UCSD-AML1 (cell line): ENCODE data around the gene PIF1.

ENCODE experiments used
- DNase-seq: peaks from one replicate; lab custom pipeline; 2025; ENCODE audit not compliant: unreplicated experiment; lab: John Stamatoyannopoulos, UW

PIF1 gene

DNA sequence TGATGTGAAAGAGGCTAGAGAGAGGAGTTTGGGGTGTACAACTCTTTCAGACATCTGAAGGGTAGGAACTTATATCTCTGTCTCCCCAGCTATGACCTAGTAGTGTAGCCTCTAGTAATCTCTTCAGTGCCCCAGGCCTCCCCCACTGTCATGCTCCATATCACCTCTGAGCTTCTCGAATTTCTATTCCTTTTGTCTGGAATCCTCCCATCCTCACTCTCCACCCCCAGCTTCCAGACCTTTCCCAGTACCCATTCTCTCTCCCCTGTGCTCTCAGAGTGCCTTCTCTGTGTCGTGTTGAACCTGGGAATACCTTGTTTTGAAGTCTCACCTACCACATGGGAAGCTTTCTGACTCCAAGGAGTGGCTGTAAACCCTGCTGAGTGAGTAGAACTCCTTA is 46.4 kb downstream of the PIF1 start:
- no peak for DNase-seq

DNA sequence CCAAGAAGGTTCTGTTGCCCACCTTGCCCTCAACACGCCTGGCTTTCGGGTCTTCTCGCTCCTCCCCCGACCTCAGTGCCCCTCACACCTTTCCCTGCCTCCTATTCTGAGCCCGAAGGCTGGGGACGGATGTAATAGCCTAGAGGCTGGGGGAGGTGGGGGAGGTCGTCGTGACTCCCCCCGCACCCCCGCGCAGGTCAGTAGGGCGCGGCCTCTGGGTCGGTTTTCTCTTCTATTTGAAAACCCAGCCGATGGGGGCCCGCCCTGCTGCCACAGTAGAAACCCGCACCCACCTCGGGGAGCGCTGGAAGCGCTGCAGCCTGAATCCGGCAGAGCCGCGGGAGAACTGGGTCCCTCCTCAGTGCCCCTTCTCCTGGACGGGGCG is 49.1 kb downstream of the PIF1 start:
- no peak for DNase-seq

DNA sequence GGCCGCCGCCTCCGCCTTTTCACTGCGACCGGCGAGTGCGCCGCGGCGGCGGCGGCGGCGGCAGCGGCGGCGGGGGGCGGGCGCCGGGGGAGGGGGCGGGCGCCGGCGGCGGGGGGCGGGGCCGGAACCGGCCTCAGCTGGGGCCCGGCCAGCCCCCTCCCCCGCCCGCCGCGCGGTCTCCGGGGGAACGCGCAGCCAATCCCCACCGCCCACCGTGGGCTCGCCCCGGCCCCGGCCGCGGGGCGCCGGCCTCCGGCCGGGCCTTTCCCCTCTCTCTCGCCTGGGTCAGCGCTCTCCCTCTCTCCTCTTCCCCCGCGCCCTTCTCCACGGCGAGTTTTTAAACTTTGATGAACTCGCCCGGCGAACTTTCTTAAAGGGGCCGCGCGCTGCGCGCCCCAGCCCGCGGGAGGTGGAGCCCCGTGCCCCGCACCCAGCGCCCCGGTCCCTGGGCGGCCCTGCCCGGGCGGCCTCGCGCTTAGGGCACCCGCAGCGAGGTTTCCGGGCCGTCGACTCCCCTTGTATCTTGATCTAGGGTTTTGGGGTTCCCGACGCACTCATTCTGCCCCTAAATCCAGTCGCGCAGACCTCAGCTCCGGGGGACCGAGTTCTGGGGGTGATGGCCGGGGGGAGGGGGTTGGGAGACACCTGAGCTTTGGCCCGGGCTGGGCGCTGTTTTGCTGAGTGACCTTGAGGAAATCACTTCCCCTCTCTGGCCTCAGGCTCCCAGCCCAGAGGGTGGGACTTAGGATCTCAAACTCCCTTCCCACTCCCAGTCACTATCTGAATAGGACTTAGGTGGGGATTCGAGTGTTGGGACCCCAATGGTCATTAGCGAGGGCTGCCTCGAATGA is 49.7 kb downstream of the PIF1 start, which contains the start of gene RBPMS2:
Gene RBPMS2 (minus strand): TSS at position 39 of the 851 bp plus-strand sequence. CDS start 270 bp downstream, outside the sequence.
- no peak for DNase-seq

DNA sequence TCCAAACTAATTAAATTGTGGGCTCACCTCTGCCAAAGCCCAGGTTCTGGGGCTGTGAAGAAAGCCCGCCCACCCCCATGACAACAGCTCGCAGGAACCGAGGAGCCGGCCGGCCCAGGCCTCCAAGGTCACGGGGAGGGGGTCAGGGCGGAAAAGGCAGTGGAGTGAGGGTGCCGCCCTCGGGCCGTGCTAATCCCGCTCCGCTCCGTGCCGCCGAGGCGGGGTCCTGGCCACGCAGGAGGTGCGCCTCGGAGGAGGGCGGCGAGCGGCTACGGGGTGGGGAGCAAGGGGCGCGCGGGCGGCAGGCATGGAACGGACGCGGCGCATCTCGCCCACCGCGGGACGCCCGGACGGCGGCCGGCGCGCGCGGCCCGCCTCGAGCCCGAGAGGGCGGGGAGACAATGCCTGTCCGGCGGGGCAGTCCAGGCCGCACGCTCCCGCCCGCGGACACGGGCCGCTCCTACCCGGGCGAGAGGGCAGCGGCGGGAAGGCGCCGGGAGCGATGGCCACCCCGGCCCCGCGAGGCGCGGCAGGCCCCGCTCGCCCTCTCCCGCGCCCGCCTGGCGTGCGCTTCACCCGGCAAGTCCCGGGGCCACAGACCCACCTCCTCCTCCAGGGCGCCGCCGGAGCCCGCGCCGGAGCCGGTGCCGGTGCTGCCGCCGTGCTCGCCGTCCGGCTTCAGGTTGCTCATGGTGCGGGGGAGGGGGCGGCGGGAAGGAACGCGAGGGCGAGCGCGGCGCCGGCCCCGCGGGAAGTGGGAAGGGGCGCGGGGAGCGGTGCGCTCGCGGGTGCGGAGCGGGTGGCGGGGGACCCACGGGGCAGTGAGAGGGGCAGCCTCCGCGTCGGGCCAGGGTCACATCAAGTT is 50.6 kb downstream of the PIF1 start:
- DNase-seq = no peak

DNA sequence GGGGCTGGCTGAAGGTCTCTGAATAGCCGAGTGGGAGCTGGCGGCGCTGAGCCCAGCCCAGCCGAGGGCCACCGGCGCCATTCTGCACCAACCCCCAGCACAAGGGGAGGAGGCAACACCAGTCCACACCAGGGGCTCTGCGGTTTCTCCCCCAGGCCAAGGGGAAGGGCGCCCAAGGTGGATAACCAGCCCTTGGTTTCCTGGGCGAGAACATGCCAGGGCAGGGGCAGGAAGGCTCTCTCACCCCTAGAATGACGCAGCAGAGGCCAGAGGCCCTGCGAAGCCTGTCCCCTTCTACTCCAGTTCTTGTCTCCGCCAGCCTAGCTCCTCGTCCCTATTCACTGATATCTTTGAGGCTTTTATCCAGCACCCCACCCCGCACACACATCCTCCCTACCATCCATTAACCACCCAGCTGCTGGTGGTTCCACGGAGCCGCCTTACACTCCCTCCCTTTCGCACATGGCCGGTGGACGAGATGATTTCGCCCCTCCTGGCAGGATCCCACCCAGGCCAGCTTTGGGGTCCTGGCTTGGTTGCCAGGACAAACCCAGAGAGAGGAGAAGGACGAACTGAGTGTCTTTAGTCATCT is 51.3 kb downstream of the PIF1 start:
- no peak for DNase-seq

DNA sequence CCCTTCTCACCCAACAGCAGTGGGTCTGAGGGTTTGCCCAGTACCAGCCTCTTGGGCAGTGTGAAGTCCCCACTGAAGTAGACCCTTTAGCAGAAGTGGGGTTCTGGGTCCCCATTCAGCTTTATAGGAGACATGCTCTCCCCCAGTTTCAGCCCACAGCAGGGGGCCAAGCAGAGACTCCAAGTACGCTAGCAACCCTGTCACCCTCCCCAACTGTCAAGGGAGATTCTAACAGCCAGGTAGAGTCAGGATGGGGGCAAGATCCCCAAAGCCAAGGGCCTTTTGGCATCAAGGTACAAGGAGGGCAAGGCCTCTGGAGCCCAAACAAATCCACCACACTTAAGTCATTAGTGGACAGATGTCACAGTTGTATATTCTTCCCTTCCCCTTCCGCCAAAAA is 51.8 kb downstream of the PIF1 start:
- no peak for DNase-seq

DNA sequence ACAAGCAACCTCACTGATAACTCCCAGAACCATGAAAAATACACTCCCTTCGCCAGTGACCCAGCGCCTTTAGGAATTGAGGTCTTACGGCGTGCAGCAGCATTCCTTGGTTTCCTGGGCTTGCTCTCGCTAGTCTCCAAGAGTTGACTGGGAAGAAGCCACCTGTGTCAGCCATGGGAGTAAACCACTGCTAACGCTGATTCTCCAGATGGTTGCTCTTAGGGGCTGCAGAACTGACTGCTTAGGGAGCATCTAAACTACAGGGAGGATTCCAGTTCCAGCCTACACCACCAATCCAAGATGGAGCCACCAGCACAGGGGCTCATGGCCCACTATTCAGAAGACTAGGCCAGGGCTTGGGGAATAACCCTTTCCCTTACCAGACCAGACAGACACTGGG is 52.5 kb downstream of the PIF1 start:
- no peak for DNase-seq

DNA sequence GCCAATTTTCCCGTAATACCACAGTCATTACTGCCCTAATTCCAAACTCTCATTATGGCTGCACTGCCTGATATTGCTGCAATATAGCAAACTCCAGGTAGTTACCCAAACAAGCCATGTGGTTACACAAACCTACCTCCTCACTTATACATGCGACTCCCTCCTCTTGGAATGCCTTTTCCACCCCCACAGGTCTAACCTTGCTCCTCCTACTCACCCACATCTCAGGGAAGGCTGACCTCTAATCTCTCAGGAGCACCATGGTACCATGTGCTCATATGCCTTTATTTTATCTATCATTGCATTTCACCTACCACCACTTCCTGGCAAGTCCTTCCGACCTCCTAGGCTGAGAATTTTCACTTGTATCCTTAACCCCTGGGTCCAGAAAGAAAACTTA is 53.0 kb downstream of the PIF1 start:
- DNase-seq = no peak

DNA sequence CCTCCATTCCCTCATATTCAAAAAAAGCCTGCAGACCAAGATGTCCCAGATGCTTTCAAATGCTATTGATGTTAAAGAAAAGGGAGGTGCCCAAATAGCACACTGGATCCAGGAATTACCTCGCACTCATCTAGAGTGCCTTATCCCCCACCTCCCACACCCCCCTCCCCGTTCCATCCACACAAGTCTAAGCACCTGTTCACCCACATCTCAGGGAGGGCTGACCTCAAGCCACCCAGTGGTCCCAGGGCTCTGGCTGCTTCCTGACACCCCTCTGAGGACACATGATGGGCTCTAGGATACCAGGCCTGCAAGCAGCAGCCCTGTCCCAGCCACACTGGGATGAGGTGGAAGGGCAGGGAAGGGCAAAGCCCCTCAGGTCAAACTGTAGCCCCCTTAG is 54.8 kb downstream of the PIF1 start:
- no peak for DNase-seq

DNA sequence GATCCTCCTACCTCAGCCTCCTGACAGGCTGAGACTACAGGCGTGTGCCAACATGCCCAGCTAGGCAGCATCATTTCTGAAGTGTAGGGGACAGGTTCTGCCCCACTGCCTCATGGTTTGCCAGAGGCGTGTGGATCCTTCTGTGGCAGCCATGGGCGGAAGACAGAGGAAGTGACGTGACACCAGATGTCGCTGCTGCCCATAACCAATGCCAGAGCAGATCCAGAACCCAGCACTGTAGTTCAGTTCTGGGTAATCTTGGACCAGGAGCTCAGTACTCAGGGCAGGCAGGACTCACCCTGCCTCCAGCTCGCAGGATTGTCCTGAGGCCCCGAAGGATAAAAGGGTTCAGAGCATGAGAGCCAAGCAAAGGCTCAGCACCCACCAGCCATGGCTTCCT is 58.2 kb downstream of the PIF1 start:
- DNase-seq = no peak

DNA sequence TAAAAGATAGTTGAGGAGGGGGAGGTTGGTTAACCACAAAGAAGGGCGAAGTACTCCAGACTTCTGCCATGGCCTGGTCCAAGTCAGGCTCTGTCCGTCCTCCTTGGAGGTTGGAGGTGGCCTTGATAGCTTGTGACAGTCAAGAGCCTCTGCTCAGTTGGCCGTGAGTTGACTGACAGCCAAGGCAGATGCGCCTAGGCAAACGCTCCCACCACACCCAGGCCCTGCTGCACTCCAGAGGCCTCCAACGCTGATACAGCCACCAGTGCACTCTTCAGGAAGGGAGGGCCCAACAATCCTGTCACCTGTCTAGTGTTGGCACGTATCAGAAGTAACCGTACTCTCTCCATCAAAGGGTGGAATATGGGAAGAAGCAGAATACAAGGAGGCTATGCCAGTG is 59.4 kb downstream of the PIF1 start:
- no peak for DNase-seq
